Panc1 (cell line): Measurements from ENCODE around the gene BICD2.

Source experiments
- POLR2AphosphoS5 ChIP-seq: IDR thresholded peaks from 2 replicates; pipeline ENCODE4 v1.6.1; 2012; ENCODE audit warnings: mild to moderate bottlenecking, low read depth, low read length, moderate library complexity
- SIN3A ChIP-seq: IDR thresholded peaks from 2 replicates; pipeline ENCODE4 v1.6.1; 2012; ENCODE audit warnings: low read depth, mild to moderate bottlenecking, low read length, moderate library complexity, borderline replicate concordance; ENCODE audit not compliant: insufficient read depth
- TCF7L2 ChIP-seq: IDR thresholded peaks from 2 replicates; pipeline ENCODE4 v1.6.1; 2011; ENCODE audit warnings: mild to moderate bottlenecking, low read depth, low read length, inconsistent platforms
- TF ChIP-seq, protein P1 (sequence below): fragments of 450-650 bp; IDR thresholded peaks from 2 replicates; pipeline ENCODE4 v1.5.1; 2017; ENCODE audit warnings: mild to moderate bottlenecking

GRCh38 chr9:92715488-92716231 is 49.0 kb downstream of the BICD2 start:
- TF ChIP-seq, protein P1, sequence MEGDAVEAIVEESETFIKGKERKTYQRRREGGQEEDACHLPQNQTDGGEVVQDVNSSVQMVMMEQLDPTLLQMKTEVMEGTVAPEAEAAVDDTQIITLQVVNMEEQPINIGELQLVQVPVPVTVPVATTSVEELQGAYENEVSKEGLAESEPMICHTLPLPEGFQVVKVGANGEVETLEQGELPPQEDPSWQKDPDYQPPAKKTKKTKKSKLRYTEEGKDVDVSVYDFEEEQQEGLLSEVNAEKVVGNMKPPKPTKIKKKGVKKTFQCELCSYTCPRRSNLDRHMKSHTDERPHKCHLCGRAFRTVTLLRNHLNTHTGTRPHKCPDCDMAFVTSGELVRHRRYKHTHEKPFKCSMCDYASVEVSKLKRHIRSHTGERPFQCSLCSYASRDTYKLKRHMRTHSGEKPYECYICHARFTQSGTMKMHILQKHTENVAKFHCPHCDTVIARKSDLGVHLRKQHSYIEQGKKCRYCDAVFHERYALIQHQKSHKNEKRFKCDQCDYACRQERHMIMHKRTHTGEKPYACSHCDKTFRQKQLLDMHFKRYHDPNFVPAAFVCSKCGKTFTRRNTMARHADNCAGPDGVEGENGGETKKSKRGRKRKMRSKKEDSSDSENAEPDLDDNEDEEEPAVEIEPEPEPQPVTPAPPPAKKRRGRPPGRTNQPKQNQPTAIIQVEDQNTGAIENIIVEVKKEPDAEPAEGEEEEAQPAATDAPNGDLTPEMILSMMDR, result no peak
- TF ChIP-seq SIN3A (no peak), POLR2AphosphoS5 (no peak), TCF7L2 (no peak)
